Measurements from ENCODE around the gene RPS2. TPM values are rescaled to one million over a fixed set of nuclear protein-coding genes. Genes with fewer than 3 reads are reported as not detected.
A peak's percentile ranks its signal among the peaks of the same experiment; 100 is the strongest.

The RPS2 gene
- total RNA-seq, 1 experiment from 2014 or later, result 1,909 TPM

DNA sequence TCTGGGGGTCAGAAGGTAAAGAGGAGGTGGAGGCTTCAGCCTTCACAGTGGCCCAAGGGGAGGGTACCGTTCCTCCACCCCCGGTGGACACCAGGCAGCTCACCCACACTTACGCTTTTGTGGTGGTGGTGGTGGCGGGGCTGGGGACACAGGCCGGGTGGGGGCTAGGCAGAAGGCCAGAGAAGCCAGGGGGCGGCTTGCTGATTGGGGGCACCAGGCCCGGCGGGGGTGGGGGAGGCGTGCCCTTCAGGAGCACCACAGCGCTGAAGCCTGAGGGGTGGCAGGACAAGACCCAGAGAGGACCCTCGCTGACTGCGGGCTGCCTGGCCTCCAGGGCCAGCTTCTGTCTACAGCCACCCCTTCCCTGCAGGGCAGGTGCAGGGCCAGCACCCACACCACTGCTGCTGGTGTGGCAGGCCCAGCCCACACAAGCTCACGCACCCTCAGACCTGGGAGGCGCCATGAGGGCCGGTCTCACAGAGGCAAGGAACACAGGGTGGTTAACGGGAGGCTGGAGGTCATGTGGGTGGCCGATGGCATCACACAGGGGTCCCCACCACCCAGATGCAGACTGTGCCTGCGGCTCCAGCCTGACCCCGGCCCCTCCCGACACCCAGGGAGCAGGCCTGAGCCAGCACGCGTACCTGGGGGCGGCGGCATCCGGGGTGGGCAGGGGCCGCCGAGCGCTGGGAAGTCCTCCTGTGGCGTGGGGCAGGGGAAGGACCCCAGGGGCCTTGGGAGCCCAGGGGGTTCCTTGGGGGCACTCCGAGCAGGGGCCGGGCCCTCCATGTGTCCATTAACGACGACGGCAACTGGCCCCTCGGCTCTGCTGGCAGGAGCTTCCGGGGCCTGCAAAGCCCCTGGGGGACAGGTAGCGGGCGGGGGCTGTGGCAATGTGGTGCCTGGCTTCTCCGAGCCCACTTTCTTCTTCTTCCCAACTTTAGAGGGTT, 34.5 kb upstream of the RPS2 start:
- no peak for DNase-seq (ENCODE audit: low spot score)

DNA sequence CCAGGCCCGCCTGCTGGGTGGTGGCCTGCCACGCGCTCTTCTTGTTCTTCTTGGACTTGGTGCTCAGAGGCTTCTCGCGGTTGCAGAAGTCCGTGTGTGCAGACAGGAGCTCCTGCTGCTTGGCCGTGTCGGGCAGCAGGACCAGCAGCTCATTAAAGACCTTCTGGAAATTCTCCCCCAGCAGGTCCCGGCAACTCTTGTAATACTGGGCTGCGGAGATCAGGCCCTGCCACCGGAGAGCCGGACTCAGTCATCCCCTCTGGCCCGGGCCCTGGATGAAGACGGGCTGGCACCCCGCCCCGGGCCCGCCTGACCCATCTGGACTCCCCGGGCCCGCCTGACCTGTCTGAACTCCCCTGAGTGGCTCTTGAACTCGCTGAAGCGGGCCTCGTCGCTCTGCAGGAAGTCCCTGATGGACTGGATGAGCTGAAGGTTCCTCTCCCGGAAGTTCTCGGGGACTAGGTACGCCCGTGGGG, 33.8 kb upstream of the RPS2 start:
- DNase-seq (ENCODE audit: low spot score), result no peak

DNA sequence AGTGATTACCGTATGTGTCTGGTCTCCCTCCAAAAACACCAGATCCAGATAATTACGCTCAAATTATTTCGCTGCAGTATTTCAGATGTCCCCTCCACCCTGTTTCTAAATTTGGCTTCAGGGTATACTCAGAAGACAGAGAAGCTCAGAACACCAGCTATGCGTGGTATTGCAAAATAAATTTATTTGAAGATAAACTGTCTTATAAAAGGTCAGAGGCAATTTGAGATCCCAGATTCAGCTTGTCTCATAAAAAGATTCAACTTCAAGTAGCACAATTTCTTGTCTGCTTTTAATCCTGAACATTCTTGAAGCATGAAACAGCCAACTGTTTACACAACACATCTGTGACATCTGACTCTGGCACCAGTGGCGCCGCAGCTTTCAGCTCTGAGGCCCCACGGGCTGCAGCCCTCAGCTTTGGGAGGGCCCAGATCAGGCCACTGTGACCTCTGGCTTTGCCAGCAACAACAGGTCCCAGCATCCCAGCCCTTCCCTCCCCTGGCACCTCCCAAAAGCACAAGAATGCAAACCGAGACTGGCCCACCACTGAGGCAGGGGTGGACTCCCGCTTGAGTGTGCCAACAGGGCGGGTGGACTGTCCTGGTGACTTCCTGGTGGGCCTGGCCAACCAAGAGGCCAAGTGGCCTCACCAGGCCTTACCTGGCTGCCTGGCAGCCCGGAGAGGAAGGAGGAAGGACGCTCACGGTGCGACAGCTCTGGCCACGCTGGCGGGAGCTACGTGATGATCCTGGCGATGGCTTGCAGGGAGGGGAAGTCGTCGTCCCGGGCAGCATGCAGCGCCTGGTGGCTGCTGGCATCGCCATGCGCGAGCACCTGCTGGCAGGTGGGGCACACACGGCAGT, 33.1 kb upstream of the RPS2 start:
- no peak for DNase-seq (ENCODE audit: low spot score)

DNA sequence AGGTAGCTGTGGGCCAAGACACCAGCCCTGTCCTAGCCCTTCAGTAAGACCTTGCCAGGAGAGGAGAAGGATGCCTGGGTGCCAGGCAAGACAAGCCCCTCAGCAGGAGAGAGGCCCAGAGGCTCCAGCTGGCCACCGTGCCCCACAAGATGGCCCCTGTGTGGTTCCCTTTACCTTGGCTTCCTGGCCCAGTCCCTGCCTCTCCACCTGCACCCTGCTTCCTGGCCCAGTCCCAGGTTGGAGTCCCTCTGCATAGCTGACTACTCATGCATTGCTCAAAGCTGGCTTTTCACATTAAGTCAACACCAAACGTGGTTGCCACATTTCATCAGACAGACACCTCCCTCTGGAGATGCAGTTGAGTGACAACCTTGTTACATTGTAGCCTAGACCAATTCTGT, 29.1 kb upstream of the RPS2 start:
- DNase-seq (ENCODE audit: low spot score), result no peak

DNA sequence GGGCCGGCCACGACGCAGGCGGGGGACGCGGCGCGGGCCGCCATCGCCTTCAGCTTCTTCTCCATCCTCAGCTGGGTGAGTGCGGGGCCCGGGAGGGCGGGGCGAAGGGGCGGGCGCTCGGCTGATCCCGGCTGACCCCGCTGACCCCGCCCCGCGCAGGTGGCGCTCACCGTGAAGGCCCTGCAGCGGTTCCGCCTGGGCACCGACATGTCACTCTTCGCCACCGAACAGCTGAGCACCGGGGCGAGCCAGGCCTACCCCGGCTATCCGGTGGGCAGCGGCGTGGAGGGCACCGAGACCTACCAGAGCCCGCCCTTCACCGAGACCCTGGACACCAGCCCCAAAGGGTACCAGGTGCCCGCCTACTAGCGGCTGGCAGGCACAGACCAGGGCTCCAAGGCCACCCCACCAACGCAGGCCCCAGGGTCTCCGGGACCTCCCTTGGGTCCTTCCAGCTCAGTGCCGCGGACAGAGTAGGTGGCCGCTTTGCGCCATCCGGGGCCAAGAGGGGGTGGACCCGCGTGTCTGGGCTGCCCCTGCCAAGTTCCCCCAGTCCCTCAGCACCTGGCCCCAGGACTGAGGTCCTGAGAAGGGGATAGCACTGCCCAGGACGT, 28.2 kb upstream of the RPS2 start:
- no peak for DNase-seq (ENCODE audit: low spot score)

DNA sequence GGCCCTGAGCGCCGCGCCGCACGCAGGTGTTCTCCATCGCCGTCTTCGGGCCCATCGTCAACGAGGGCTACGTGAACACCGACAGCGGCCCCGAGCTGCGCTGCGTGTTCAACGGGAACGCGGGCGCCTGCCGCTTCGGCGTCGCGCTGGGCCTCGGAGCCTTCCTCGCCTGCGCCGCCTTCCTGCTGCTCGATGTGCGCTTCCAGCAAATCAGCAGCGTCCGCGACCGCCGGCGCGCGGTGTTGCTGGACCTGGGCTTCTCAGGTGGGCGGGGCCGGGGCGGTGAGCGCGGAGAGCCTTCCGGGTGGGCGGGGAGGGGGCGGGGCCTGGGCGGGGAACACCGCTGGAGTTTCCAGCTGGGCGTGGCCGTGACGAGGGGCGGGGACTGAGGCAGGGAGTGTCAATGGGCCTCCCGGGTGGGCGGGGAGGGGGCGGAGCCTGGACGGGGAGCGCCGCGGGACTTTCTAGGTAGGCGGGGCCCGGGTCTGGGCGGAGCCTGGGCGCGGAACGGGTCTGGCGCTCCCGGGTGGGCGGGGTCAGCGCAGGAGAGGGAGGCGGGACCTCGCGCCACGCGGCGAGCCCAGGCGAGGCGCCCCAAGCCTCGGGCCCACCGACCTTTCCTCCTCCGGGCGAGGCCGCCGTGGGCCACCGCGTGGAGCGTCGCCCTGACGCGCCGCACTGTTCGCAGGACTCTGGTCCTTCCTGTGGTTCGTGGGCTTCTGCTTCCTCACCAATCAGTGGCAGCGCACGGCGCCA, 27.5 kb upstream of the RPS2 start:
- DNase-seq (ENCODE audit: low spot score), result no peak

DNA sequence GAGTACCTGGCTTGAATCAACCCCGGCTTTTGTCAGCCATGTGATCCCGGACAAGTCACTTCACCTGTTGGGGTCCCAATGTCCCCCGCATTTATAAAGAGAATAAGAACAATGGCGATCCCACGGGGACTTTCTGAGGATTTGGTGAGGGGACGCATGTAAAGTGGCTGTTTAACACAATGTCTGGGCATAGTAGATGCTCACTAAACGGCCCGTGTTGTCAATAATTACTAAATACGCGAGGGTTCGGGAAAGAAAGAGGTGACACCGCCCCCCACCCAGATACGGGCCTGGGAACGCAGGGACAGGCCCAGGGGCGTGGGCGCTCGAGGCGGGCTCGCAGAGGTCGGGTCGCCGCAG, 26.9 kb upstream of the RPS2 start:
- DNase-seq (ENCODE audit: low spot score), result no peak

DNA sequence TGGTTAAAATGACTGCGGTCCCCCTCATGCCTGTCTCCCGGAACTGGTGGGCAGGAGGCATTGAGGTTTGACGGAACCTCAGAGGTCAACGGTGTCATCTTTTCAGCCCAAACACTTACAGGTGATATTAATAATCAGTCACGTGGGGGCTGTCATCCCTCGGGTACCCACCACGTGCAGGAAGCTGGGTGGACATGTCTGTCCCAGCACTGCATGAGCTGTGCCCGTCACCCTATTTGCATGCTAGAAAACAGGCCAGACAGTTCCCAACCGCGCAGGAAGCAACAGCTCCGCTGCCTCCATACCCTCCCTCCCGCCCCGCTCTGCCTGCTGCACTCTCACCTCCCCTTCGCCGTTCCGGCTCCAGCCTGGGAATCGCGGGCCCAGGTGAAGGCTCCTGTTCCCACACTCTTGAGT, 26.5 kb upstream of the RPS2 start:
- DNase-seq (ENCODE audit: low spot score), result no peak

DNA sequence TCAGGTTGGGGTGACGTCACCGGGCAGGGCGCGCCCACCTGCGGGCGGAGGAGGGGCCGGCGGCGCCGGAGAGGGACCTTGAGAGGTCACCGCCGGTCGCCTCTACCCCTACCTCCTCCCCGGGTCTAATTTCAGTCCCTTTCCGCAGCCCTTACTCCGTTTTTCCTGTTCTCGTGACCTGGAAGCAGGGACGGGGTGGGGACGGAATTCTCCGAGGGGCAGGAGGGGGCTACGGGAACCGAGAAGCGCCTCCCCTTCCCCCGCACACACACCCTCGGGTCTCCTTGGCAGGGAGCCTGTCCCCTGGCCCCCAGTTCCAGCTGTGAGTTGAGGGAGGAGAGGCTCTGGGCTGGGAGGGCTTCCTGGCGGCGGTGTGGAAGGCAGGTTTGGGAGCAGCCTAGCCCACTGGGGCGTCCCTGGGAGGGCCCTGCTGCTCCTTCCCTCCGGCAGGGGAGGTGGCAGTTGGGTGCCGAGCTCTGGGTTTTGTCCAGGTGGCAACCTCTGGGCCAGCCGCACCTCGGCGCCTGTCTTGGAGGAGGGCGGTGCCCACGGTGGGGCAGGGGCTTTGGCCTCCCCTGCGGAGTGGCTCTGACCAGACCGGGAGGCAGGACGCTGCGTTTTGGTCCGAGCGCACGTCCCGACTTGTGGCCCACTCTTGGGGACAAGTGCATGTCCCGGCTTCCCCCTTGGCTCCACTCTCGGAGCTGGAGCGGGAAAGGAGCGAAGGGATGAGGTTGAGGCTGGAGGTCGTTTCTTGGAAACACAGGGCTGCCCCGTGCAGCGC, 25.9 kb upstream of the RPS2 start:
- DNase-seq (ENCODE audit: low spot score), result no peak

DNA sequence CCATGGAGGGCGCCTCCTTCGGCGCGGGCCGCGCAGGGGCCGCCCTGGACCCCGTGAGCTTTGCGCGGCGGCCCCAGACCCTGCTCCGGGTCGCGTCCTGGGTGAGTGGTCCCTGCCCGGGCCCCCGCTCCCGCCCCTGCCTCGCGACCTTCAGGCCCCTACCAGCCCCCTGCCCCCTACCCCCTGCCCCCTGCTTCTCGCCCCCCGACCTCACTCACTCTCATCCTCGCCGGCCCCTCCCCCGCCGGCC, 25.4 kb upstream of the RPS2 start:
- DNase-seq (ENCODE audit: low spot score), result no peak

DNA sequence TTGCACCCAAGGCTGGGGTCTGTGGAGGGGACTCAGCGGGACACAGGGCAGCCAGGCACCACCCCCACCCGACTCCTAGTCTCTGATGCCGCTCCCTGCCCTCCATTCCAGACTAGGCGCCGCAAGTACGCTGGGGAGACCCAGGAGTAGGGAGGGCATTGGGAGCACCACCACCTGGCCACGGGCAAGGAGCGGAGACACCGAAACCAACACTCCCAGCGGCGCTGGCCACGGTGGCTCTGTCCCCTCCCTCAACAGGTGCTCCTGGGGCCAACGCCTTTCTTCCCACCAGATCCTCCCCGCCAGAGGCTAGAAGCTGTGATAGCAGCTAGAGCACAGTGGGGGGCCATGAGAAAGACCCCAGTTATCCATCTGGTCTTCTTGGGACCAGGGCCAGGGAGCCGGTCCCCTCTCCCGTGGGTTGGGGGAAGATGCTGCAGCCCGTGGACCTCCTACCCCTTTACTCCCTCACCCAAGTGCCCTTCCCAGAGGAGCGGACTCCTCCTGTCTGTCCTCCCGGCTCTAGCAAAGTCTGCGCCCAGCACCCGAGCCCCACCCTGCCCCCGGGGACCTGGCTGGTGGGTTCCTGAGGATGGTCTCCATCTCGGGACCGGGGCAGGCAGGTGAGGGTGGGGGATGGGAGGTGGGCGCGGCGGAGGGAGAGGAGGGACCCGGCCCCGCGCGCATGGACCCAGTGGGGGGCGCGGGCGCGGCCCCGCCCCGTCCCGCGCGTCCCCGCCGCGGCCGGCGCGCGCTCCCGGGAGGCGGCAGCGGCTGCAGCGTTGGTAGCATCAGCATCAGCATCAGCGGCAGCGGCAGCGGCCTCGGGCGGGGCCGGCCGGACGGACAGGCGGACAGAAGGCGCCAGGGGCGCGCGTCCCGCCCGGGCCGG, 24.8 kb upstream of the RPS2 start, which contains the start of gene SYNGR3:
TSS of gene SYNGR3 (plus strand) at position 762 of the 892 bp plus-strand sequence. CDS start 133 bp downstream, outside the sequence.
- DNase-seq (ENCODE audit: low spot score), result no peak

DNA sequence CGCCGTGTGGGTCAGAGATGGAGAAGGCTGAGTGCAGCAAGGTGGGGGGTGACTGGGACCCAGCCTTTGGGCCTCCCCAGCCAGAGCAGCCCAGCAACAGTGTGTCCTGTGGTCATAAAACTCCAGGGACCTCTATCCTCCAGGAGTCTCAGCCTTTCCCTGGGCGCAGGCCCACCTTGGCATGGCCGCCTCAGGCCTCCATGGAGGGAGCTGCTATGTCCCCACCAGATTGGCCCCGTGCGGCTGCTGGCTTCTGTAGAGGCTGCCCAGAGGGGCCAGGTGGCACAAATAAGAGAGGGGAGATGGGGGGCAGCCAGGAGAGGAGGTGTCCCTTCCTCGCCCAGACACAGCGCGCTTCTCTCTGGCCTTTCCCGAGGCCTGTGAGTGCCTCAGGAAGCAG, 22.6 kb upstream of the RPS2 start:
- no peak for DNase-seq (ENCODE audit: low spot score)

DNA sequence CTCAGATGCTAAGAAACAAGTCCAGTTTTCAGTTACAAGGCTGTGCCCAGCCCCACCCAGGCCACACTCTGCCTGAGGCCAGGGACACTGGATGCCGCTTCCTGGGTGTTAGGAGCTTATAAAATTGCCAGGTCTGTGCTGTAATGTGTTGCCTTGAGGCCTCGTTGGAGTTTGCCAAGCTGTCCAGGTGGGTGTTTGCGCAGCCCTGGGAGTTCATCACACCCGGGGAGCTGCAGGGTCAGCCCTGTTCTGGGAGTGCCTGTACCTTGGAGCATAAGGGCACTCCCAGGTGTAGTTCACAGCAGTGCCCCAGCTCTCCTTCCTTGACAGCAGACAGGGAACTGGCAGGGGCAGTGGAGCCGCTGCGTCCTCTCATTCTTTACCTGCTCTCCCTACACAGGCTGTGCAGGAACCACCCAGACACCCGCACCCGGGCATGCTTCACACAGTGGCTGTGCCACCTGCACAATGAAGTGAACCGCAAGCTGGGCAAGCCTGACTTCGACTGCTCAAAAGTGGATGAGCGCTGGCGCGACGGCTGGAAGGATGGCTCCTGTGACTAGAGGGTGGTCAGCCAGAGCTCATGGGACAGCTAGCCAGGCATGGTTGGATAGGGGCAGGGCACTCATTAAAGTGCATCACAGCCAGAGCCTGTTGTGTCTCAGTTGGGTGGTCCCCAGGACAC, 21.0 kb upstream of the RPS2 start:
- DNase-seq (ENCODE audit: low spot score), result no peak

DNA sequence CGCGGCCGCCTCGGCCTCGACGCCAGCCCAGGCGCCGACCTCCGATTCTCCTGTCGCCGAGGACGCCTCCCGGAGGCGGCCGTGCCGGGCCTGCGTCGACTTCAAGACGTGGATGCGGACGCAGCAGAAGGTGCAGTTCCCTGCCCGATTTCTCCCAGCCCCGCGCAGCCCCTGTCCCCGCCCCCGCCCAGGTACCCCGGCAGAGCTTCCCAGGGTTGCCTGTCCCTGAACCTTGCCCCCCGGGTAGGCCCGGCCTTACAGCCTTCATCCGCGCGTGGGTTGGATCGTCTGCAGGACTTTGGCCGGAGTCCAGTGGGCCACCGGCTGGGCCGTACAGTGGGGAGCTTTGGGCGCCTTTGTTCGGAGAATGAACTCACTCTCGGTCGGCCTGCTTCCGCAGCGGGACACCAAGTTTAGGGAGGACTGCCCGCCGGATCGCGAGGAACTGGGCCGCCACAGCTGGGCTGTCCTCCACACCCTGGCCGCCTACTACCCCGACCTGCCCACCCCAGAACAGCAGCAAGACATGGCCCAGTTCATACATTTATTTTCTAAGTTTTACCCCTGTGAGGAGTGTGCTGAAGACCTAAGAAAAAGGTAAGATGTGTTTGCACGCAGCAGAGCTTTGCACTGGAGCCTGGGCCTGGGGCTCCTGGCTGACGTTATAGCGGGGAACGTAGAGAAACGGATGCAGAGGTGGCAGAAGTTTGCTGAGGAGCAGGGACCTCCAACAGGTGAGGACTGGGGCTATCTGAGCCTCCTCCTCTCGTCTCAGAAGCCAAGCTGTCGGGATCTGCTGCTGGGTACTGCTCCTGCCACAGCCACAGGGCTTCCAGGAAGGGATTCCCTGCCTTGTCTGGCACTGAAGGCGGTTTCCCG, 20.0 kb upstream of the RPS2 start:
- no peak for DNase-seq (ENCODE audit: low spot score)

DNA sequence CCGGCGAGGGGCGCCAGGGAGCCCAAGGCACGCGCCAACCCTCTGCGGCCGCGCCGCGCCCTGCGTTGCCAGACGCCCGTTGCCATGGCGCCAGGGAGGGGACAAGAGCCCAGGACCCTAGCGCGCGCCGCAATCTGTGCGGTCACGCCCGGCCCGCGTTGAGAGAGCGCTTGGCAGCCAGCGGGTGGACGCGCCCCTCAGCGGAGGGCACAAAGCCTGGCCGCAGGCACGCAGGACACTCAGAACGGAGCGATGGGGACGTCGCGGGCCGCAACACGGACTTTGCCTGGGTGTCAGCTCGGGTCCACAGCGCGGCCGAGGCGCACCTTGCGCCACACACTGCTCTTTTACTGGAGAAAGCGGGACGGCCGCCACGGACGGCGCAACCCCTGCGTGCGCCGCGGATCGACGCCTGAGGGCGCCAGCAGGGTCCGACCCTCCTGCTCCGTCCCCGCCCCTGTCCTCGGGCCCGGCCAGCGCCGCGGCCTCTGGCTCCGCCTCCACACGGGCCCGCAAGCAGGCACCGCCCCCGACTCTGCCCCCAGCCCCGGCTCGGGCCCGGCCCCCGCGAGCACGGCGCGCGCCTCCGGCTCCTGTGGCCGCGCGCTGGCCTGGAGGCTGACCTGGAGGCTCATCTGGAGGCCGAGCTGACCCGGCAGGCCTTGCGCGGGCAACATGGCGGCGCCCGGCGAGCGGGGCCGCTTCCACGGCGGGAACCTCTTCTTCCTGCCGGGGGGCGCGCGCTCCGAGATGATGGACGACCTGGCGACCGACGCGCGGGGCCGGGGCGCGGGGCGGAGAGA, 19.1 kb upstream of the RPS2 start, which contains the start of gene GFER:
TSS of gene GFER (plus strand) at position 650 of the 803 bp plus-strand sequence. CDS start at position 676, 26 bp downstream.
- peak; percentile 77 for DNase-seq (ENCODE audit: low spot score)

DNA sequence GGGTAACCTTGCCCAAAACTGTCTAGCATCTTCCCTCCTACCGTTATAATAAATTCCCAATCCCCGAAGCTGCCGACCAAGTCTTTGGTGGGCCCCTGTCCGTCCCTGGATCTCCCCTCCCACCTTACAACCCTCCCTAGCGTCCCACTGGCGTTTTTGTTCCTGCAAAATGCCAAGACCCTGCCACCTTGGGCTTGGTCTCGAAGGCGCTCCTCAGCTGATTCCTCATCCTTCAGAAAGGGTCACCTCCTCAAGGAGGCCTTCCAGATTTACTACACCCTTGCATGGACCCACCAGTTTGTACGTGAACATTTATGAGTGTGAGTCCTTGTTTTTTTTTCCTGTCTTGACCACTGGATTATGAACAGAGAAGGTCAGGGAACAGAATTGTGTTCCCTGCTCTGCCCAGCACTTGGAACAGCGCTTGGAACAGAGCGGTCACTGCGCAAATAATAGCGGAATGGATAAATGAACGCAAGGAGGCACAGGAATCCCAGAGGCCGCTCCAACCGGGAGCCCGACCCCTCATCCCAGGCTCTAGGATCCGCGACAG, 18.4 kb upstream of the RPS2 start:
- DNase-seq (ENCODE audit: low spot score), result no peak

DNA sequence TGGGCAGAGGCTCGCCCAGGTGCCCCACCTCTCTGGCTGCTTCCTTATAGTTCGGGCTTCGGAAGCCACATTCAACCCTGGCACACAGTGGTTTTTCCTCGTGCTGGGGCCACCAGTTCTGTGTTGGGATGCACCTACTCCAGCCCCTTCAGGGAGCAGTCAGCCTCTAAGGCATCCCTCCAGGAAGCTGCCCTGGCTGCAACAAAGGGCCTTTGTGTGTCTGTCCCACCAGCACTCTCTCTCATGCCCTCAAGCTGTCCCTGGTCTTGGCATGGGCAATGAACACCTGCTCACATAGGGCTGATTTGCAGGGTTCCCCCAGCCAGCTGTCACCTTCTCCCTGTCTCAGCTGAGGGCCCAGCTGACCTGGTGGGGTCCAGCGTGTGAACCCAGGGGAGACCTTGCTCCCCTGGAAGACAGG, 17.4 kb upstream of the RPS2 start:
- DNase-seq (ENCODE audit: low spot score), result no peak

All from A172 (cell line).